NT2/D1 (cell line): Measurements from ENCODE around the gene SYNGR4.

ENCODE experiments used
- DNase-seq: peaks from one replicate; pipeline ENCODE4 v3.0.0-alpha.2; 2011; ENCODE audit warnings: low read depth, low spot score
- H3K27me3 ChIP-seq: 2 replicates; pipeline ENCODE4 v1.6.0; 2011; ENCODE audit warnings: mild to moderate bottlenecking; ENCODE audit not compliant: insufficient read length, insufficient read depth
- H3K36me3 ChIP-seq: 2 replicates; pipeline ENCODE4 v1.6.1; 2011; ENCODE audit warnings: mild to moderate bottlenecking, low read length, mixed read lengths; ENCODE audit not compliant: insufficient read depth, insufficient read length
- H3K4me1 ChIP-seq: 2 replicates; pipeline ENCODE4 v1.5.1; 2011; ENCODE audit not compliant: insufficient read depth, insufficient read length
- H3K4me3 ChIP-seq: 2 replicates; pipeline ENCODE4 v1.5.1; 2011; ENCODE audit warnings: low read depth; ENCODE audit not compliant: insufficient read length
- H3K9ac ChIP-seq: 2 replicates; pipeline ENCODE4 v1.6.0; 2011; ENCODE audit warnings: low read depth; ENCODE audit not compliant: insufficient read length
- H3K9me3 ChIP-seq: 2 replicates; pipeline ENCODE4 v1.5.1; 2011; ENCODE audit warnings: mild to moderate bottlenecking, low read length; ENCODE audit not compliant: insufficient read depth
- SUZ12 ChIP-seq: IDR thresholded peaks from 2 replicates; pipeline ENCODE4 v1.6.1; 2011; ENCODE audit not compliant: insufficient read length, insufficient read depth; ENCODE audit errors: extremely low read depth
- YY1 ChIP-seq: IDR thresholded peaks from 2 replicates; pipeline ENCODE4 v1.6.1; 2011; ENCODE audit not compliant: insufficient read length, insufficient read depth
- ZNF274 ChIP-seq: IDR thresholded peaks from 2 replicates; pipeline ENCODE4 v1.6.1; 2011; ENCODE audit warnings: mild to moderate bottlenecking, low read depth, low read length

Gene SYNGR4

GRCh38 chr19:48395170-48395455 is 30.9 kb downstream of the SYNGR4 start:
- TF ChIP-seq SUZ12 (peak; percentile 14), YY1 (no peak)
- peaks cover 54% of the 10 kb centered on the region for H3K27me3 ChIP-seq
- H3K9ac ChIP-seq, result peak overlapping the region; percentile 67
- H3K4me3 ChIP-seq, result no peak overlapping the region
- no peaks in the 10 kb centered on the region for H3K36me3 ChIP-seq
- H3K9me3 ChIP-seq, result no peaks in the 10 kb centered on the region
- peaks cover 22% of the 10 kb centered on the region for H3K4me1 ChIP-seq
- no peak for DNase-seq

- TF ChIP-seq SUZ12, result no peak
- no peak for TF ChIP-seq ZNF274
- TF ChIP-seq YY1, result no peak
- peaks cover 54% of the 10 kb centered on the region for H3K27me3 ChIP-seq
- no peaks in the 10 kb centered on the region for H3K36me3 ChIP-seq
- DNase-seq, result no peak
- H3K9me3 ChIP-seq, result no peaks in the 10 kb centered on the region
- H3K9ac ChIP-seq, result no peak overlapping the region
- peaks cover 22% of the 10 kb centered on the region for H3K4me1 ChIP-seq
- no peak overlapping the region for H3K4me3 ChIP-seq
Observed at GRCh38 chr19:48395499-48395898, 31.3 kb downstream of the SYNGR4 start.

- H3K4me3 ChIP-seq, result no peak overlapping the region
- H3K27me3 ChIP-seq, result peaks cover 54% of the 10 kb centered on the region
- DNase-seq, result no peak
- H3K9me3 ChIP-seq, result no peaks in the 10 kb centered on the region
- TF ChIP-seq ZNF274 (no peak), SUZ12 (no peak), YY1 (no peak)
- H3K9ac ChIP-seq, result no peak overlapping the region
- H3K4me1 ChIP-seq, result peaks cover 22% of the 10 kb centered on the region
- no peaks in the 10 kb centered on the region for H3K36me3 ChIP-seq
Observed at GRCh38 chr19:48396016-48396823, 32.1 kb downstream of the SYNGR4 start.

GRCh38 chr19:48396824-48397176 is 32.6 kb downstream of the SYNGR4 start:
- Histone ChIP-seq H3K9ac (no peak overlapping the region), H3K4me3 (no peak overlapping the region), H3K36me3 (no peaks in the 10 kb centered on the region), H3K9me3 (no peaks in the 10 kb centered on the region), H3K27me3 (peaks cover 54% of the 10 kb centered on the region), H3K4me1 (peaks cover 22% of the 10 kb centered on the region)
- TF ChIP-seq YY1 (no peak), ZNF274 (no peak), SUZ12 (no peak)
- no peak for DNase-seq

GRCh38 chr19:48397263-48398101 is 33.3 kb downstream of the SYNGR4 start:
- Histone ChIP-seq H3K4me1 (peaks cover 22% of the 10 kb centered on the region), H3K27me3 (peaks cover 54% of the 10 kb centered on the region), H3K9ac (peak overlapping the region; percentile 86), H3K4me3 (peak overlapping the region; percentile 64), H3K9me3 (no peaks in the 10 kb centered on the region), H3K36me3 (no peaks in the 10 kb centered on the region)
- TF ChIP-seq YY1, result no peak
- TF ChIP-seq SUZ12, result no peak
- TF ChIP-seq ZNF274, result no peak
- no peak for DNase-seq

- Histone ChIP-seq H3K9me3 (no peaks in the 10 kb centered on the region), H3K4me3 (peak overlapping the region; percentile 64), H3K27me3 (peaks cover 50% of the 10 kb centered on the region), H3K36me3 (no peaks in the 10 kb centered on the region), H3K4me1 (peaks cover 19% of the 10 kb centered on the region), H3K9ac (peak overlapping the region; percentile 86)
- TF ChIP-seq YY1 (no peak), SUZ12 (no peak), ZNF274 (no peak)
- no peak for DNase-seq
Observed at GRCh38 chr19:48398102-48398374, 33.9 kb downstream of the SYNGR4 start.
